ACHN (cell line): ENCODE results near the gene RAN.
A peak's percentile ranks its signal among the peaks of the same experiment; 100 is the strongest.
"Not testable (repeated sequence)": the region's sequence is repeated elsewhere in the genome, so short reads cannot be mapped to it uniquely, and the experiment has no call there.

Source experiments
- DNase-seq: peaks from one replicate; pipeline ENCODE4 v3.0.0-alpha.2; 2015
- in situ Hi-C: cut with HindIII; loops from 2 replicates; pipeline ENCODE4 v1.10.0; 2017; ENCODE audit warnings: low sequenced_read_pairs, low pct_ligation_motif_present, low pct_unique_long_range_greater_than_20kb

The RAN gene

GRCh38 chr12:130848105-130848504 is 23.8 kb upstream of the RAN start:
- in situ Hi-C loops, DNase-seq: not testable (repeated sequence)

GRCh38 chr12:130848785-130849305 is 23.0 kb upstream of the RAN start:
- in situ Hi-C loops, result not testable (repeated sequence)

GRCh38 chr12:130849561-130850417 is 22.1 kb upstream of the RAN start:
- in situ Hi-C loops, result no loop called here
- no peak for DNase-seq

More at GRCh38 chr12:130848785-130849305, 23.0 kb upstream of the RAN start:
- DNase-seq, result not testable (repeated sequence)

- in situ Hi-C loops, result no loop called here
- no peak for DNase-seq
Observed at GRCh38 chr12:130850418-130851021, 21.3 kb upstream of the RAN start.

- in situ Hi-C loops, result no loop called here
- DNase-seq, result no peak
Observed at GRCh38 chr12:130856088-130856487, 15.8 kb upstream of the RAN start.

- in situ Hi-C loops, result no loop called here
Observed at GRCh38 chr12:130858084-130858483, 13.8 kb upstream of the RAN start.

GRCh38 chr12:130859161-130859560 is 12.7 kb upstream of the RAN start:
- no peak for DNase-seq
- in situ Hi-C loops, result no loop called here

More at GRCh38 chr12:130858084-130858483, 13.8 kb upstream of the RAN start:
- DNase-seq, result no peak

- in situ Hi-C loops, result no loop called here
- DNase-seq, result no peak
Observed at GRCh38 chr12:130860311-130860710, 11.6 kb upstream of the RAN start.

- in situ Hi-C loops, result no loop called here
- no peak for DNase-seq
Observed at GRCh38 chr12:130862161-130862560, 9.7 kb upstream of the RAN start.

GRCh38 chr12:130862771-130863170 is 9.1 kb upstream of the RAN start:
- in situ Hi-C loops, DNase-seq: not testable (repeated sequence)

GRCh38 chr12:130863298-130863697 is 8.6 kb upstream of the RAN start:
- in situ Hi-C loops, result no loop called here
- no peak for DNase-seq

- in situ Hi-C loops, result no loop called here
- DNase-seq, result no peak
Observed at GRCh38 chr12:130868412-130868811, 3.5 kb upstream of the RAN start.

- in situ Hi-C loops, result no loop called here
- peak; percentile 43 for DNase-seq
Observed at GRCh38 chr12:130870442-130871285, 1.2 kb upstream of the RAN start.

GRCh38 chr12:130872179-130873096 is 572 bp downstream of the RAN start:
- DNase-seq, result peak; percentile 44
- in situ Hi-C loops, result no loop called here

- in situ Hi-C loops, result no loop called here
Observed at GRCh38 chr12:130873106-130873795, 1.4 kb downstream of the RAN start.

GRCh38 chr12:130873825-130874224 is 2.0 kb downstream of the RAN start:
- DNase-seq, result no peak
- in situ Hi-C loops, result no loop called here

More at GRCh38 chr12:130873106-130873795, 1.4 kb downstream of the RAN start:
- DNase-seq, result no peak

- in situ Hi-C loops, result no loop called here
- no peak for DNase-seq
Observed at GRCh38 chr12:130874696-130875095, 2.8 kb downstream of the RAN start.
